ENCODE data around the gene ARHGAP26. TPM values are rescaled to one million over a fixed set of nuclear protein-coding genes. Genes with fewer than 3 reads are reported as not detected.

Gene ARHGAP26
- polyA plus RNA-seq, 4 donors = 7.6 to 31.7 (median 11.5) TPM

- DNase-seq = no peak
- no peaks in the 10 kb centered on the region for H3K4me1 ChIP-seq (ENCODE audit: control insufficient read depth in 3 of 3, insufficient read depth in 2 of 3, low read depth in 1 of 3, low read length in 2 of 3)
- no peak overlapping the region for H3K4me3 ChIP-seq (ENCODE audit: low read depth in 1 of 3, low read length in 3 of 3)
- no peak overlapping the region for H3K27ac ChIP-seq (ENCODE audit: low read depth in 1 of 3, low read length in 2 of 3)
- no peak for FAIRE-seq
- H3K36me3 ChIP-seq (ENCODE audit: control insufficient read depth in 3 of 3, insufficient read depth in 2 of 3, low read depth in 1 of 3, low read length in 3 of 3) = peaks cover 0 to 5% (median 2%) of the 10 kb centered on the region in 3 donors
- H3K9me3 ChIP-seq (ENCODE audit: control insufficient read depth in 2 of 2, insufficient read depth in 1 of 2, low read depth in 1 of 2, low read length in 1 of 2) = no peaks in the 10 kb centered on the region
- H3K27me3 ChIP-seq (ENCODE audit: control insufficient read depth in 3 of 3, insufficient read depth in 3 of 3, low read length in 3 of 3) = no peaks in the 10 kb centered on the region
- whole genome bisulfite sequencing, 3 donors = 61 to 73% (median 67%) methylated on average over 2 of the region's 2 CpGs
Measured at GRCh38 chr5:143101121-143101520, 330.9 kb downstream of the ARHGAP26 start.

GRCh38 chr5:143101725-143102386, 331.7 kb downstream of the ARHGAP26 start:
- H3K27me3 ChIP-seq (ENCODE audit: control insufficient read depth in 3 of 3, insufficient read depth in 3 of 3, low read length in 3 of 3) = no peaks in the 10 kb centered on the region
- no peaks in the 10 kb centered on the region for H3K9me3 ChIP-seq (ENCODE audit: control insufficient read depth in 2 of 2, insufficient read depth in 1 of 2, low read depth in 1 of 2, low read length in 1 of 2)
- no peak for DNase-seq
- no peaks in the 10 kb centered on the region for H3K4me1 ChIP-seq (ENCODE audit: control insufficient read depth in 3 of 3, insufficient read depth in 2 of 3, low read depth in 1 of 3, low read length in 2 of 3)
- WGBS, 3 donors = 83 to 93% (median 91%) methylated on average over 7 of the region's 7 CpGs
- no peak for FAIRE-seq
- no peak overlapping the region for H3K4me3 ChIP-seq (ENCODE audit: low read depth in 1 of 3, low read length in 3 of 3)
- peaks cover 0 to 5% (median 2%) of the 10 kb centered on the region in 3 donors for H3K36me3 ChIP-seq (ENCODE audit: control insufficient read depth in 3 of 3, insufficient read depth in 2 of 3, low read depth in 1 of 3, low read length in 3 of 3)
- H3K27ac ChIP-seq (ENCODE audit: low read depth in 1 of 3, low read length in 2 of 3) = no peak overlapping the region

- no peaks in the 10 kb centered on the region for H3K27me3 ChIP-seq (ENCODE audit: control insufficient read depth in 3 of 3, insufficient read depth in 3 of 3, low read length in 3 of 3)
- DNase-seq (no peak), FAIRE-seq (no peak)
- peaks cover 0 to 5% (median 2%) of the 10 kb centered on the region in 3 donors for H3K36me3 ChIP-seq (ENCODE audit: control insufficient read depth in 3 of 3, insufficient read depth in 2 of 3, low read depth in 1 of 3, low read length in 3 of 3)
- no peak overlapping the region for H3K27ac ChIP-seq (ENCODE audit: low read depth in 1 of 3, low read length in 2 of 3)
- H3K9me3 ChIP-seq (ENCODE audit: control insufficient read depth in 2 of 2, insufficient read depth in 1 of 2, low read depth in 1 of 2, low read length in 1 of 2) = no peaks in the 10 kb centered on the region
- no peak overlapping the region for H3K4me3 ChIP-seq (ENCODE audit: low read depth in 1 of 3, low read length in 3 of 3)
- WGBS, 3 donors = 88 to 94% (median 92%) methylated on average over 6 of the region's 6 CpGs
- no peaks in the 10 kb centered on the region for H3K4me1 ChIP-seq (ENCODE audit: control insufficient read depth in 3 of 3, insufficient read depth in 2 of 3, low read depth in 1 of 3, low read length in 2 of 3)
Measured at GRCh38 chr5:143102411-143102810, 332.2 kb downstream of the ARHGAP26 start.

GRCh38 chr5:143105216-143105905, 335.2 kb downstream of the ARHGAP26 start:
- Histone ChIP-seq H3K27me3 (ENCODE audit: control insufficient read depth in 3 of 3, insufficient read depth in 3 of 3, low read length in 3 of 3) (no peaks in the 10 kb centered on the region), H3K4me3 (ENCODE audit: low read depth in 1 of 3, low read length in 3 of 3) (no peak overlapping the region), H3K4me1 (ENCODE audit: control insufficient read depth in 3 of 3, insufficient read depth in 2 of 3, low read depth in 1 of 3, low read length in 2 of 3) (peaks cover 0 to 5% (median 3%) of the 10 kb centered on the region in 3 donors), H3K27ac (ENCODE audit: low read depth in 1 of 3, low read length in 2 of 3) (no peak overlapping the region), H3K36me3 (ENCODE audit: control insufficient read depth in 3 of 3, insufficient read depth in 2 of 3, low read depth in 1 of 3, low read length in 3 of 3) (peaks cover 0 to 5% (median under 1%) of the 10 kb centered on the region in 3 donors), H3K9me3 (ENCODE audit: control insufficient read depth in 2 of 2, insufficient read depth in 1 of 2, low read depth in 1 of 2, low read length in 1 of 2) (no peaks in the 10 kb centered on the region)
- DNase-seq (no peak), FAIRE-seq (no peak)
- 80 to 84% (median 83%) methylated on average over 15 to 16 of the region's 16 CpGs for WGBS, 3 donors

GRCh38 chr5:143106174-143106573, 336.0 kb downstream of the ARHGAP26 start:
- Histone ChIP-seq H3K4me3 (ENCODE audit: low read depth in 1 of 3, low read length in 3 of 3) (no peak overlapping the region), H3K27ac (ENCODE audit: low read depth in 1 of 3, low read length in 2 of 3) (no peak overlapping the region), H3K27me3 (ENCODE audit: control insufficient read depth in 3 of 3, insufficient read depth in 3 of 3, low read length in 3 of 3) (no peaks in the 10 kb centered on the region), H3K9me3 (ENCODE audit: control insufficient read depth in 2 of 2, insufficient read depth in 1 of 2, low read depth in 1 of 2, low read length in 1 of 2) (no peaks in the 10 kb centered on the region), H3K36me3 (ENCODE audit: control insufficient read depth in 3 of 3, insufficient read depth in 2 of 3, low read depth in 1 of 3, low read length in 3 of 3) (peaks cover 0 to 2% (median 0%) of the 10 kb centered on the region in 3 donors), H3K4me1 (ENCODE audit: control insufficient read depth in 3 of 3, insufficient read depth in 2 of 3, low read depth in 1 of 3, low read length in 2 of 3) (peaks cover 0 to 7% (median 3%) of the 10 kb centered on the region in 3 donors)
- DNase-seq (peak; percentile 42 to 51), FAIRE-seq (no peak)
- WGBS, 3 donors = 64 to 73% (median 68%) methylated on average over 6 of the region's 6 CpGs

- no peak overlapping the region for H3K27ac ChIP-seq (ENCODE audit: low read depth in 1 of 3, low read length in 2 of 3)
- no peak for FAIRE-seq
Measured at GRCh38 chr5:143108498-143109128, 338.4 kb downstream of the ARHGAP26 start.

GRCh38 chr5:143110591-143110990, 340.4 kb downstream of the ARHGAP26 start:
- Histone ChIP-seq H3K27me3 (ENCODE audit: control insufficient read depth in 3 of 3, insufficient read depth in 3 of 3, low read length in 3 of 3) (no peaks in the 10 kb centered on the region), H3K9me3 (ENCODE audit: control insufficient read depth in 2 of 2, insufficient read depth in 1 of 2, low read depth in 1 of 2, low read length in 1 of 2) (no peaks in the 10 kb centered on the region), H3K4me3 (ENCODE audit: low read depth in 1 of 3, low read length in 3 of 3) (no peak overlapping the region), H3K36me3 (ENCODE audit: control insufficient read depth in 3 of 3, insufficient read depth in 2 of 3, low read depth in 1 of 3, low read length in 3 of 3) (peaks cover 0 to 6% (median 0%) of the 10 kb centered on the region in 3 donors), H3K27ac (ENCODE audit: low read depth in 1 of 3, low read length in 2 of 3) (no peak overlapping the region), H3K4me1 (ENCODE audit: control insufficient read depth in 3 of 3, insufficient read depth in 2 of 3, low read depth in 1 of 3, low read length in 2 of 3) (peaks cover 0 to 7% (median 3%) of the 10 kb centered on the region in 3 donors)
- FAIRE-seq (no peak), DNase-seq (peak; percentile 28 to 81)
- 22 to 29% (median 23%) methylated on average over 1 of the region's 1 CpG for WGBS, 3 donors

More at GRCh38 chr5:143108498-143109128, 338.4 kb downstream of the ARHGAP26 start:
- Histone ChIP-seq H3K4me1 (ENCODE audit: control insufficient read depth in 3 of 3, insufficient read depth in 2 of 3, low read depth in 1 of 3, low read length in 2 of 3) (peaks cover 0 to 7% (median 3%) of the 10 kb centered on the region in 3 donors), H3K9me3 (ENCODE audit: control insufficient read depth in 2 of 2, insufficient read depth in 1 of 2, low read depth in 1 of 2, low read length in 1 of 2) (no peaks in the 10 kb centered on the region), H3K4me3 (ENCODE audit: low read depth in 1 of 3, low read length in 3 of 3) (no peak overlapping the region), H3K27me3 (ENCODE audit: control insufficient read depth in 3 of 3, insufficient read depth in 3 of 3, low read length in 3 of 3) (no peaks in the 10 kb centered on the region), H3K36me3 (ENCODE audit: control insufficient read depth in 3 of 3, insufficient read depth in 2 of 3, low read depth in 1 of 3, low read length in 3 of 3) (peaks cover 0 to 8% (median 0%) of the 10 kb centered on the region in 3 donors)
- WGBS, 3 donors = 22 to 42% (median 37%) methylated on average over 3 of the region's 3 CpGs
- peak in 1 of 2 donors; percentile 84 for DNase-seq

- Histone ChIP-seq H3K36me3 (ENCODE audit: control insufficient read depth in 3 of 3, insufficient read depth in 2 of 3, low read depth in 1 of 3, low read length in 3 of 3) (peaks cover 0 to 6% (median 0%) of the 10 kb centered on the region in 3 donors), H3K4me3 (ENCODE audit: low read depth in 1 of 3, low read length in 3 of 3) (no peak overlapping the region), H3K27ac (ENCODE audit: low read depth in 1 of 3, low read length in 2 of 3) (no peak overlapping the region), H3K9me3 (ENCODE audit: control insufficient read depth in 2 of 2, insufficient read depth in 1 of 2, low read depth in 1 of 2, low read length in 1 of 2) (no peaks in the 10 kb centered on the region), H3K27me3 (ENCODE audit: control insufficient read depth in 3 of 3, insufficient read depth in 3 of 3, low read length in 3 of 3) (no peaks in the 10 kb centered on the region), H3K4me1 (ENCODE audit: control insufficient read depth in 3 of 3, insufficient read depth in 2 of 3, low read depth in 1 of 3, low read length in 2 of 3) (peaks cover 0 to 7% (median 3%) of the 10 kb centered on the region in 3 donors)
- 92 to 95% (median 93%) methylated on average over 5 of the region's 5 CpGs for WGBS, 3 donors
- FAIRE-seq (no peak), DNase-seq (no peak)
Measured at GRCh38 chr5:143111799-143112198, 341.6 kb downstream of the ARHGAP26 start.
